Stimulated activated CD4-positive, alpha-beta T cell treated with anti-CD3 and anti-CD28 coated beads, Interleukin-2, amount 100 ng/mL, for 4 hours (primary cell): Measurements from ENCODE around the gene STAMBPL1.

Experiments
- DNase-seq: peaks from one replicate; pipeline ENCODE4 v3.0.0-alpha.2; 2020; ENCODE audit warnings: low read depth

STAMBPL1 gene

DNA sequence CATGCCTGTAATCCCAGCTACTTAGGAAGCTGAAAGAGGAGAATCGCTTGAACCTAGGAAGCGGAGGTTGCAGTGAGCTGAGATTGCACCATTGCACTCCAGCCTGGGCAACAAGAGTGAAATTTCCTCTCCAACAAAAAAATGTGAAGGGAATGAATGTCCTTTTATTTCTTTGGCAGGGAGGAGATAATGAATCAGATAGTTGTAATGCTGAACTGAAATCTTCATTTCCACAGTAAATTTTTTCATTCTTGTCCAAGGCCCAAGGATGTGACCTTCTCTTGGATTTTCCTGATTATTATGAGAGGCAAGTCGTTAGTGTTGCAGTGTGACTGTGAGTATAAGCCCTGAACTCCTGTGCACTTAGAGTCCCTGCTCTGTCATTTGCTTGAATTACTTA lies 13.6 kb downstream of the STAMBPL1 start:
- DNase-seq, result no peak

DNA sequence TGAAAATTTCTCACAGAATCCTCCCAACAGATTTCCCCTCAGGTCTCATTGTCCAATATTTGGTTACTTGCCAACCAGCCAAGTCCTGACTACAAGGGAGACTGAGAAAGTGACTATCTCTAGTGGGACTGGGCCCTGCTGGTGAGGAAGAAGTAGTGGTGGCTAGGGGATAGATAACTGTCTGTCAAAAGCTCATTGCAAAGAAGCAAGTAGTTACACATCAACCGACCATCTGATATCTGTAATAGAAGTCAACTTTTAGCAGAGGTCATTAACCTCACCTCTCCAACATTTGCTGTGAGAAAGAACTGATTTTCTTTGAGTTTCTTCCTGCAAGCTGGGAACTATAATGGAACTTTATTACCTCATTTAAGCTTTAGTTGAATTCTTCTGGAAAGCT lies 15.2 kb downstream of the STAMBPL1 start:
- no peak for DNase-seq

DNA sequence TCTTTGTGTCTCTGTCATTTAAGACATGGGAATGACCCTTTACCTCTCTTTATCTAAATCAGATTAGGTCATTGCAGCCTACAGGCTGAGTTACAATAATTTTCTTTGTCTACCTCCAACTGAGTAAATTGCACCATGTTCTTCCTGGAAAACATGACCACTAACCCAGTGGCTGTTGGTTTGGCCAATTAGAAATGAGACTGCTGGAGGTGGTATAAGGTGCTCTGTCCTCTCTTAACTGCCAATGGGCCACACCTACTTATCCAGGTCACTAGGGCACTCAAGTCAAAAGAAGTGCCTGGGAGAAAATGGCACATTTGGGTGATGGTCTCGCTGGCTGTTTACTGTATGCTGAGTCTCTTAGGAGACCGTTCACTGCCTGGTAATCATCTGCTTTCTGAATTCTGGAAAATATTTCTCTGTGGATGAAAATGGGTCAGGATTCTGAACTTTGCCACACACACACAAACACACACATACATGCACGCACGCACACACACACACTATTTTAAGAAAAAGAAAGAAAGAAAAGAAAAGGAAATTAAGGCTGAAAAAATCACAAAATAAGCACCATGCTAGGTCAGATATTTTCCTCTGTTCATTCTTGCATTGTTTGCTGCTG lies 16.4 kb downstream of the STAMBPL1 start:
- no peak for DNase-seq

DNA sequence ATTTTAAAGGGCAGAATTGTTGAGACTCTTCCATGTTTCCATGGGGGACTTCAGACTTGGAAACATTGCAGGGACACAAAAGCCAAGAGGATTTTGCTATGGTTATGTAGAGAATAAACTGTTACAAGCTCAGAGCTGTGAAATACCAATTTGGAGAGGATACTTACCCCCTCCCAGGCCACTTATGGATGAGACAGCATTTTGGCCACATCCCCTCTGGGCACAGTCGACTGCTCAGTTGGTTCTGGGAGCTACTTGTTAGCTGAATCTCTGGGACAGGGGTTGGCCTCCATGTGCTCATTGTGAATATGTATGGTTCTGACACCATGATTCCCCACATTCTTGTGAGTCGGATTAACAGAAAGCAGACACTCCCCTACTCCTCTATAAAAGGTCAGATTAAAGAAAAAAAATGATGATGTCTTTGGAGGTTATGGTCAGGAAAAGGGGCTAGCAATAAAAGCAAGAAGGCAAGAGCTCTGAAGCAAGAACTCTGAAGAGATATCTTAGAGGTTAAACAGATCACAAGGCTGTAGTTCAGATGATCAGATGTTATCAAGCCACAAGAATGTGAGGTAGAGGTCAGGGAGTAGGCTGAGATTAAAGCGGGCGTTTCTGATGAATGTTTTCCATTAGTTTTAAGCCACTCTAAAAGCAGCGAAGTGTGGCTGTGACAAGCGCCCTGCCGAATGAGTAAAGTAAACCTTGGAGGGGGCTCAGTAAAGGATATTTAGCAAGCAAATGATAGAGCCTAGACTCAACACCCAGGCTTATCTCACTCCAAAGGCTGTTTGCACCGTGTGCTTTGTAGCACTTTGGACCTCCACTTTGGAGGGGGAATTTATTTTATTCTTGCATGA lies 17.2 kb downstream of the STAMBPL1 start:
- DNase-seq, result peak; percentile 33

DNA sequence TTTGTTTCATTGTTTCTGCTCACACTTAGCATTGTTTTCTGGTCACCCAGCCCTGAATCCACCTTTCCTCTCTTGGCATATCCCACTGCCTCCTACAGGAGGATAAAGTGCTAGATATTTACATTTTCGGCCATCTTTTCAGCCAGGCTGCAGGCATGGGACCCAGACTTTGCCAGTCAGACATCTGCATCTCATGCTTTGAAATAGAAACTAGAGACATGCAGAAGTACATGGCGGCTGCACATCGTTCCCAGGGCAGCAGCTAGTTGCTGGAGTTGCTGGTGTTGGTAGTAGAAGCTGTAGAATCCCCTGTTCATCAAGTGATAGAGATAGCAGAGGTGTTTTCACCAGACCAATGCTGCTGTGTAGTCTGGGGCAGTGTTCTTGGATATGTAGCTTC lies 18.7 kb downstream of the STAMBPL1 start:
- DNase-seq, result no peak

DNA sequence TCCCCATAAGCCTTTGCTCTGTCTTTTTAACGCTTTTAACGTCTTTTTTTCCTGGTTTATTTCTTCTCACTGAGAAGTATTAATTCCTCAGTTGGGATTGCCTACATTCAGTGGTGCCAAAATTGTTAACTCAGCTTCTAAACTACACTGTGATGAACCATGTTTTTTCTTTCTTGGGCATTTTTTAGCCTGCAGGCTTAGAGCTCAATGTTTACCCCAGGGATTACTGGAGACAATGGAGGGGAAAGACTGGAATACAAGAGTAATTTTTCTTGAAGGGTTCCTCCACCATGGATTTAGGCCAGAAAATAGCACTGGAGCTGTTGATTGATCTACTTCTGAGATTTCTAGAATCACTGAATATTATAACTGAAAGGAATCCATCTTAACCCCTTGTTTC lies 19.8 kb downstream of the STAMBPL1 start:
- DNase-seq, result no peak

DNA sequence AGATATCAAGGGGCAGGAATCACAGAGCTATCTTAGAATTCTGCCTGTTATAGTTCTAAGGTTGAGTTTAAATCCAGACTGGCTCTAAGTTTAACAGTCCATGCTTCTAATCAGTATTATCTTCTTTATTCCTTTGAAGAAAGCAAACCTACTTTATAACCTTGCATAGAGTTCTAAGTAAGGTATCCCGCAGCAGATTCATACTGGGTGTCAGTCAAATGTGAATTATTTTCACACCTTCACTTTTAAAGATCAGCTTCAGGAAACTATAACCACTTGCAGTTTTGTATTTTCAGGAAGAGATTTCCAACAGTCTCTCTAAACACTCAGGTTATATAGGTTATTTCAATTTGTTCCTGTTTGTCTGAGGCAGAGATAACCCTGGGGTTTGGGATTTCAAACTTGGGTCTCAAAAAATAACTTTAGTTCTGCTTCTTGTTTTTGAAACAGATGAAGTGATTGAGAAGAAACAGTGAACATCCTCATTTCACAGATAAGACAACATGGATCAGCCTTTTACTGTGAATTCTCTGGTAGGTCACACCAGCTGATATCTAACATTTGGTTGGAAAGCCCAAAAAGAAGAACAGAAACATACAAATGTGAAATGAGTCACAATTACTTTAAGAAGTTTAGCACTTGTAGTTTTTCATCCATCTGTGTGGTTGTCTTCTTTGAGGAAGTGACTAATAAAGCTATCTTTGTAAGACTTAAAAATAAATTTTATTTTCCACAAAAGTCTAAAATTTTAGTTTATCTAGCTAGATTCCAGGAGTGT lies 21.4 kb downstream of the STAMBPL1 start:
- DNase-seq, result no peak

DNA sequence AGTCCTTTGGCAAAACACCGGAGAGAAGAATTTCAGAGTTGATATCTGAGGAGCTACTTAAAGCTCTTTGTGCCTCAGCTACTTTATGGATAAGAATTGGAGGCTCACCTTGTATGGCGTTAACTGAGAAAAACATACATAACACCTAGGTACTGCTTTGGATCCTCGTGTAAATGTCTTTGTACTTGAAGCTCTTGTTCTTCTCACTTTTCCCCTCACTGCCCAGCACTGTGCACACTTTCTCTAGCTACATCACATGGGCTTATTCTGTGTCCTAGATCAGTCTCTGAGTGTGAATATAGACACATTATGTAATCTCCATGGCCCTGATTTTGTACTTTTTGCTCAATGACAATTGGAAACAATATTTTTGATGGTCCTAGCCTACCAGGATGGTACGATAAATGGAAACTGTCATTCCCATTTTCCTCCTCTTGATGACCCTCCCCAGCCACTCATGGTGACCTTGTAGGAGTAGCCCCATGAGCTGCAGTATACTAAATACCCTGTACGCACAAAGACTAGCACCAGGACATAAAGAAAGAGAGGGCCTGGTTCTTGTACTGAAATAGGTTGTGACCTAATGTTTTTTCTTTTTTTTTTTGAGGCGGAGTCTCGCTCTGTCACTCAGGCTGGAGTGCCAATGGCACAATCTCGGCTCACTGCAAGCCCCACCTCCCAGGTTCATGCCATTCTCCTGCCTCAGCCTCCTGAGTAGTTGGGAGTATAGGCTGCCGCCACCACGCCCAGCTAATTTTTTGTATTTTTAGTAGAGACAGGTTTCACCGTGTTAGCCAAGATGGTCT lies 22.1 kb downstream of the STAMBPL1 start:
- DNase-seq, result no peak

DNA sequence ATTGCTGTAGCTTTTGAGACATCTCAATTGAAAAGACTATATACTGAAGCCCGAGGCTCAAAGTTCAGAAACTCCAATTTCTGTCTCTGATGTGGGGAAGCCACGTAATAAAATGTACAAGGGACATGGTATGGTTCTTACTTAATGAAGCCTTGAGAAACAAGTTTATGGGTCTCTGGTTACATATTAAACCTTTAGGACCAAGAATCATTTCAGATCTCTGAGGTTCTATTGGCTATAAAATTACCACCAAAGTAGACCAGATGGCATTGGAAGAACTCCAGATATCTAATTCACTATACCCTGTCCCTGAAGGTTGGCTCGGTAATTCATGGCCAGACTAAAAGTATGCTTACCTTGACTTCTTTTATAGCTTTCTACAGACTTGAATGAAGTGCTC lies 23.7 kb downstream of the STAMBPL1 start:
- no peak for DNase-seq

DNA sequence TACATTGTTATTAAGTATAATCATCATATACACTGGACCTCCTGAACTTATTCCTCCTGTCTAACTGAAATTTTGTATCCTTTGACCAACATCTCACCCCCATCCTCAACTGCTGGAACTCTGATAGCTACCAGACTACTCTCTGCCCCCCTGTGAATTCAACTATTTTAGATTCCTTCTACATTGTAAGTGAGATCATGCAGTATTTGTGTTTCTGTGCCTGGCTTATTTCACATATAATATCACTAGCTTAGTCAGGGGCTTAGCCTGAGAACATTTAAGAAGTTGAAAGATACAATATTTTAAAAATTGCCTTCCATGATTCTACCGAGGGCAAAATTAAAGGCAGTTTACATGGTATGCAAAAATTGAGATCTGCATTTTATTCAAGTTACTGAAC lies 26.9 kb downstream of the STAMBPL1 start:
- DNase-seq, result no peak

DNA sequence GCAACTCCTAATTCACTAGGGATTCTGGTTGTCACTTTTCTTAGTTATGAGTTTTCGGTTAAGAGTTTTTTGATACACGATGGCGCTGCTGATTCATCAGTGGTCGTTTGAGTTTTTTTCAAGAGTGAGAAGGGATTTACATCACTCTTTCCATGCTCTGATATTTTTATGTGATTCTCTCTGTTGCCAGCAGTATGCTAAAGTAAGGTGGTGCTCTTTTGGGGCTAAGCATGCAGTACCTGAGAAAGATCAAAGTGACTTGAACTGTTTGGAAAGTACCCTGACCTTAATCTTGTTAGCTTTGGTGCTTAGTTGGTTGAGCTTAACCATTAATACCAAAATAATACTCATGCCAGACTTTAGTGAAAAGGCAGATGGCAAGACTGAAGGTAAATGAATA lies 28.1 kb downstream of the STAMBPL1 start:
- no peak for DNase-seq

DNA sequence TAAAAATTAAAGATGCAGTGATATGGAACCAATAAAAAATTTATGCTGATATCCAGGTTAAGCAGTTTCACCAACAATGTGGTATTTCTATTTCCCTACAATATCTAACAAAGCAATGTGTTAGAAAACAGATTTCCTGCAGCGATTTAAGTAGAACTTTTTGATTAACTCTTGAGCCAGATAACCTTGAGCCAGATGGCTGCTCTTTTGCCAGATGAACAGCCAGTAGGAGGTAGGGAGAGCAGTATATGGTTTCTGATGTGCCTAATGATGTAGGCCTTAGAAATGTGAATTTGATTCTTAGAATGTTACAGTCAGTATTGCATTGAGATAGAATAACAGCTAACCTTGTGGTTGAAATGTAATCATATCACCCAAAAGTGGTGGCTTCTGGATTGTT lies 31.1 kb downstream of the STAMBPL1 start:
- no peak for DNase-seq

DNA sequence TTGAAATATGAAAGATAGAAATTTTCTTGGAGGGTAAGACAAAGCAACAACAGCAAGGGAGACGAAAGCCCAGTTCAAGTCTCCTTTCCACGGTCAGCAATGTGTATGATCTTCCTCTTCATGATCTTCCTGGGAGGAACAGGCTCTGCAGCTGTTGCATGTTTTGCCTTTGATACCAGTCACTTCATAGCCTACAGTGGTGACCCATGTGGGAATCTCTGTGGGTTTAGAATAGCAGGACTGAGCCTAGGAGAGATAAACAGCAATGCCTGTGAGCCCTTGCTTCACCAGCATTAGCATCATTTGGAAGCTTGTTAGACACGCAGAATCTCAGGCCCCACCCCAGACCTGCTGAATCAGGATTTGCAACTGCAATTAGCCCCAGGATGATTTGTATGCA lies 31.8 kb downstream of the STAMBPL1 start:
- DNase-seq, result no peak

DNA sequence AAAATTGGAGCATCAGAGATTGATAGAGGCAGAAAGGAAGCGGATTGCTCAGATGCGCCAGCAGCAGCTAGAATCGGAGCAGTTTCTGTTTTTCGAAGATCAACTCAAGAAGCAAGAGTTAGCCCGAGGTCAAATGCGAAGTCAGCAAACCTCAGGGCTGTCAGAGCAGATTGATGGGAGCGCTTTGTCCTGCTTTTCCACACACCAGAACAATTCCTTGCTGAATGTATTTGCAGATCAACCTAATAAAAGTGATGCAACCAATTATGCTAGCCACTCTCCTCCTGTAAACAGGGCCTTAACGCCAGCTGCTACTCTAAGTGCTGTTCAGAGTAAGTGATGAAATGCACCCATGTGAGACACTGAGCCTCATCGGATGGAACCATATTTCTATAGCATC lies 33.1 kb downstream of the STAMBPL1 start:
- no peak for DNase-seq

DNA sequence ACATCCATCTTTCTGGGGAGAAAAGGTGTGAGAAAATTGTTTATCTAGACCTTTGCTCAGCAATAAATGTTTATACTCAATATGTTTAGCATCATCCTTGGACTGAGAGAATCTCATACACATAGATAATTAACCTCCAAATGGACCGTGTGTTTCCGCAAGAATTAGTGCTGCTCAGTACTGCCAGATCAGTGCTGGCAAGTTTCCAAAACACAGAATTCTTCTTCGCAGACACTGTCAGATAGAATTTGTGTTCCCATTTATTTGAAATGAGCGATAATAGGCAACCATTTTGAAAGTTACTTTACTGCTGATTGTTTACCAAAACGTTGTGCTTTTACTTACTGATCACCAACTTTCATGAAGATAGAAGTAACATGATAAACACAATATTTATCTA lies 33.7 kb downstream of the STAMBPL1 start:
- no peak for DNase-seq

DNA sequence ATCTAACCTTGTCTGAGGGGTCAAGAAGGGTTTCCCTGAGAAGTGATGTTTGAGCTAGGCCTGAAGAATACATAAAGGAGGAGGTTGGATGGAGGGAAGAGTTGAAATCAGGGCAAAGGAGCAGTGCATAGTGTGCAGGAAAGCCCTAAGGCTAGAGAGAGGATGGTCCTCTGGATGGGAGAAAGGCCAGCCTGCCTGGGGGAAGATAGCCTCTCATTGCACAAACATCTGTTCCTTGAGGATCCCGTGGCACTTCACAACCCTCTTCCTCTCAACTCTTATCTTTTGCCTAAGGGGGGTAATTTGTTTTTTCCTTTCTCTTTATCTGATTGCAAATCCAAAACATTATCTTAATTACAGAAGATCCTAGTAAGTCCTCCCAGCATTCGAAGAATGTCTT lies 35.7 kb downstream of the STAMBPL1 start:
- no peak for DNase-seq

DNA sequence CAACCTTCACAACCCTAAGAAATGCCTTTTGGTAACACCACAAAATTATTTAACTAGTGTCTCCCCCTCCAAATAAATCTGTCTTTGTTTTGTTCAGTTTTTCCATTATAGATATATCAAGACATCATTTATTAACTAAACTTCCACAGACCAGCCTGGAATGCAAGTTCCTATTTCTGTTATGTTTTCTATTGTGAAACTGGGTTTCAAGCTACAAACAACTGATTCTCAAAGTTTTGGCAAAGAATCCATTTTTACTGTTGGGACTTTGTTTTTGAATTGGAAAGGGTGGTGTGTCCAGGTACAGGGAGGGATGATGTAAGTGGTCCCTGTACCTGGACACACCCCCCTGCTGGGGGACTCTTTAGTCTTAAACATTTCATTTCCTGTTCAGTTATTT lies 36.2 kb downstream of the STAMBPL1 start:
- DNase-seq, result no peak

DNA sequence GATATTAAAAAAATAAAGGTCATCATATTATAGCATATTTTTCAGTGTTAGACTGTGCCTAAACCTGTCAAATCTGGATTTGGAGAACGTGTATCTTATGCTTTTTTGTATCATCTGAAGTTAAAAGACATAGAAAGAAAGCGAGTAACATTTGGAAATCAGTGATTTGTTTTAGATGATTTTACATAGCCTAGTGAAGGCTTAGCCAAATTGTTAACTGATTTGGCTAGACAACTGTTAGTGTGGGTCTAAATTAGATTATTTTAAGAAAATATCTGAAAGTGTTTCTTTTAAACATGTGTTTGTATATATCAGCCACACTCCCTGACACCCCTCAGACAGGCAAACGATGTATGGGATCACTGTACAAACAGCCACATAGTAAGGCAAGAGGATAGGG lies 36.9 kb downstream of the STAMBPL1 start:
- DNase-seq, result no peak

DNA sequence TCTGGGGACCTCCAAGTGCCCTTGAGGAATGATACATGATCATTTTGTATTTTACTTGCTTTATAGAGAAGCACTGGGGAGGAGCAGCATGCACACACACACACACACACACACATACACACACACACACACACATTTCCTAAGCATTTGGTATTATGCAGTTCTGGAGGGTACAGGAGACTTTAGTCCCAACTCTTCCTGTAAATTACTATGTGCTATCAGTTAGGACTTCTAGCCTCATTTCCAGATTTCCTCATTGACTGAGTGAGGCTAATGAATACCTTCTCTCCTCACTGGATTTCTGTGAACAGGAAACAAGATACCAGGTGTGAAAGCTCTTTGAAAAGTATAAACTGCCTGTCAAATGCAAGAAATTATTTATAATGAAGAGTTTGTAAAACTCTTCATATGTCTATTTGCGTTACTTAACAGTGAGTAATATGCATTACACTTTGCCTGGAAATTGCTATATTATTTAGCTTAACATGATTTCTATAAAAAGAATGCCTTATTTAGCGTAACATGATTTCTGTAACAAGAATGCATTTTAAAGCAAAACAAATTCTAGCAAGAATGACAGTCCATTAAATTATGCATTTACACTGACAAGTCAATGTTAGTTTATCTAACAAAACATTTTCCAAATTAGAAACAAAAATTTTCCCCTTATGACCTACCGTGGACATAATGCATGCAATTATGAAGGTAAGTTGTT lies 38.3 kb downstream of the STAMBPL1 start:
- DNase-seq, result no peak

DNA sequence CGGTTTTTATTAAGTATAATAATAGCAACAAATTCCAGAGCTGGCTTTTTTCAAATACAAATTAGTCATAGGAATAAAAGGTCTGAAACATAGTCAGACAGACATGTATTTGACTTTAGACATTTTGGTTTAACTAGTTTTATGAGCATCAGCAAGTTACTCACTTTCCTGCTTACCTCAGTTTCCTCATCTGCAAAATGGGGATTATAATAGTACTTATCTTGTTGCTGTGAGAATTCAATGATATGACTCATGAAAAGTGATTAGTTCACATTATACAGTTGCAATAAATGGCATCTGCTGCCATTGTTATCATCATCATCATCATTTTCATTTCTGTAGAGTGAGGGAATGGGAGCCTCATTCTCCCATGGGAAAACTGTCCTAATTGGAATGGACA lies 39.0 kb downstream of the STAMBPL1 start:
- no peak for DNase-seq

DNA sequence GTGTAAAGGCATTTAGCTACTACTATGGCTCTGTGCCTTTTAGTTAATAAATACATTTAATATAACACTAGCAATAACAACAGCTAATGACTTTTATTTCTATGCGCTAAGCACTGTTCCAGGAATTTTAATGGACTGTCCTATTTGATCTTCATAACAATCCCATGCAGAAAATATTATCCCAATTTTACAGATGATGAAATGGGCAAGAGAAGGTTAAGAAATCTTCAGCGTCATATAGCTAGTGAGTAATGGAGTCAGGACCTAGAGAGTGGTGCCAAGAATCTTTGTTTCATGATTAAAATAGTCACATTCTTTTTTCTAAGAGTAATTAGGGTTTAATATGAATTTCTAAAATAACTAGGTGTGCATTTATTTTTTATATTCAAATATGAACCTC lies 40.2 kb downstream of the STAMBPL1 start:
- no peak for DNase-seq
